DMS53 treated with DMSO at 0.1 percent for 48 hours (cell line): ENCODE results near the gene C10orf53.
"Not testable (repeated sequence)": the region's sequence is repeated elsewhere in the genome, so short reads cannot be mapped to it uniquely, and the experiment has no call there.

ENCODE experiments used
- DNase-seq: peaks from one replicate; lab custom pipeline; 2025; ENCODE audit not compliant: unreplicated experiment; lab: John Stamatoyannopoulos, UW

The C10orf53 gene

GRCh38 chr10:49652421-49653272, 26.8 kb upstream of the C10orf53 start:
- no peak for DNase-seq

DNA sequence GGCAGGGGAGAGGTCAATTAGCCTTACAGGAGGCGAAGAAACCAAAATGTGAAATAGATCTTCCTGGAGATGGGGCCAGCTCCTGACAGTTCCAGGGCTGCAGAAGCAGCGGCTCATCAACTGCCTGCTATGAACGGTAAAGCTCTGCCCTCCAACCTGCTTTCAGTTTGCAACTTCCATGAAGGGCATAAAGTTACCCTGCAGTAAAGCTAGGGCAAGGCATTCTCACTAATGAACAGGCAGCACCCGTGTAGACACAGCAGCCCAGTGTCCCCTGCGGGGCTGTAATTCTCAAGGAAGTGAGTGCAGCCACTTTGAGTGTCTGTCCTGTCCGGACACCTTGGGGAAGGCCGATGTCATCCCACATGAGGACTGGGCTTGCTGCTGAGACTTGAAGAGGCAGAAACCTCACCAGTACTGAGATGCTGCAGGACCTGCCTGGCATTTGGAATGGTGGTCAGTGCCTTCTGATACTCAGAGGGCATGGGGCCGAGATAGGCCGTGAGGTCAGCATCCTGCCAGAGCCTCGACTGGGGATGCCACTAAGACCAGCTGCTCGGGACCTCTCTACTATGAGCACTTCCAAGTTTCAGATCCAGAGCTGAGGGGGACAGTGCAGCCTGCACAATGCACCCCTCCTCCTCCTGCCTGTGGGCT, 26.1 kb upstream of the C10orf53 start:
- DNase-seq: no peak

DNA sequence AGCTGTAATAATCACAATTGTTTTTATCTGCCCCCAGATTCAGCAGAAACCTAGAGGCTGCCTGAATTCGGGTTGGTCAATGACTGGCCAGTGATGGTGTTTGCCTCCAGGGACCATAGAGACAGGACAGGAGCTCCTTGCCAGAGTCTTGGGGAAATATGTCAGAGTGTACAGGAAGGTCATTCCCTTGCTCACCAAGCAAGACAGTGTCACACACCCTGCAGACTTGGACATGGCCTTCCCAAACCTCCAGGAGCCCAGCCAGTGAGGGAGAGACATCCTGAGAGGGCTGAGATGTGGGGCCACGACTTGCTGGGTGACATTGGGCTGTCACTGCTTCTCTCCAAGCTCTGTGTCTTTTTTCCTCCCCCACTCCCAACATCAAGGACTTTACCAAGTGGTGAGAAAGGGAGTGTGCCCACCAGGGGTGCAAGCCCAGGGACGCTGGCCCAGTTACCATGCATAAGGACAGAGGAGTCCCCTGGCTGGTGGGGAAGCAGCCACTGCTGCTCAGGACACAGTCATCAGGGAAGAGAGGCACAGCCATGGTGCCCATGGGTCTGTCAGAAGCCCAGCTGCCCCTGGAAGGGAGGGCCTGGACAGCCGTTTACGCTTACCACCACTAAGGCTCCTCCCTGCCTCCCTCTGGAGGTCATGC, 25.3 kb upstream of the C10orf53 start:
- DNase-seq: no peak

DNA sequence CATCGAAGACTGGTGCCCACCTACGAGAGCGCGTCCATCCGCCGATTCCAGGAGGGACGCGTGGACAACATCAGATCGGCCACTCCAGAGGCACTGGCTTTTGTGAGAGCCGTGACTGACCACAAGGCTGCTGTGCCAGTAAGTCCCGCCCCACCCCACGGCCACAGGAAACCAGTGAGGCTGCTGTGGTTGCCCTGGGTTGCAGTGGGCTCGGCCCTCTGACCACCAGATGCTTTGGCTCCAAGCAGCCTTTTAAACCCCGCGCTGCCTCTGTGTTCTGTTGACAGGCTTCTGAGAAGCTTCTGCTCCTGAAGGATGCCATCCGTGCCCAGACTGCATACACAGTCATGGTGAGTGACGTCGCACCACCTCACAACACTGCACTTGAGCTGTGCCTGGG, 24.4 kb upstream of the C10orf53 start:
- DNase-seq: no peak

DNA sequence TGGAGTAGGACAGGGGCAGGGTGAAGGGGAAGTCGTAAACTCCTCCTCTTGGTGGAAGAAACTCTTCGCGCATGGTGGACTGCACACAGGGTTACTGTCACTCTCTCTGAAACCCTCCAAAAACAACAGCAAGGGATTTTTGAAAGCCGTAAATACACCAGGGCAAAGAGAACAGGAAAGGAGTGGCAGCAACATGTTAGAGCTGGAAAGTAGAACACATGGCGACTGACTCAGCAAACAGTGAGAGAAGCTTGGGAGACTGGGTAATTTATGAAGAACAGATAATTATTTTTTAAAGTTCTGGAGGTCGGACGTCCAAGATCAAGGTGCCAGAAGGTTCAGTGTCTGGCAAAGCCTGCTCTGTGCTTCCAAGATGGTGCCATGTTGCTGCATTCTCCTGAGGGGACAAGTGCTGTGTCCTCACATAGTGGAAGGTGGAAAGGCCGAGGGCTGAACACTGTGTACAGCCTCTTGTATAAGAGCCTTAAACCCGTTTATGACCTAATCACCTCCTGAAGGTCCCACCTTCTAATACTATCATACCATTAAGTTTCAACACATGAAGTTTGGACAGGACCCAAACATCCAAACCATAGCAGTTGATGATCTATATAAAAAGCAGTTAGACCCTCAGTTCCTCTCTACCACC, 22.5 kb upstream of the C10orf53 start:
- no peak for DNase-seq

DNA sequence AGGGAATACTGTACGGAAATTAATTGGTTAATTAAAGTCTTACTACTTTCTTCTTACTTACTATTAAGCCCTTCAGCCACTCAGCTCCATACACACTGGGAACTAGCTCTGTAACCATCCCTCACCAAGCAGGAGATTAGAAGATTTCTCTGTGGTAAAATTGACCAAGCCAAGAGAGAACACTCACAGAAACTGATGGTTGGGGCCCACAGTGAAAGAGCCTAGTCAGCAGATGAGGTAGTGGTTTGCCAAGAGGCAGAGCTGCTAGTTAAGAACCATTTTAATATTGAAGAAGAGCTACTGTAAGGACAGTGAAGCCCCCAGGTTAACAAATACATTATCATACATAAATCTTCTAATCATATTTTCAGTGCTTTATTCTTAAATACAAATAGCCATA, 21.8 kb upstream of the C10orf53 start:
- DNase-seq: no peak

DNA sequence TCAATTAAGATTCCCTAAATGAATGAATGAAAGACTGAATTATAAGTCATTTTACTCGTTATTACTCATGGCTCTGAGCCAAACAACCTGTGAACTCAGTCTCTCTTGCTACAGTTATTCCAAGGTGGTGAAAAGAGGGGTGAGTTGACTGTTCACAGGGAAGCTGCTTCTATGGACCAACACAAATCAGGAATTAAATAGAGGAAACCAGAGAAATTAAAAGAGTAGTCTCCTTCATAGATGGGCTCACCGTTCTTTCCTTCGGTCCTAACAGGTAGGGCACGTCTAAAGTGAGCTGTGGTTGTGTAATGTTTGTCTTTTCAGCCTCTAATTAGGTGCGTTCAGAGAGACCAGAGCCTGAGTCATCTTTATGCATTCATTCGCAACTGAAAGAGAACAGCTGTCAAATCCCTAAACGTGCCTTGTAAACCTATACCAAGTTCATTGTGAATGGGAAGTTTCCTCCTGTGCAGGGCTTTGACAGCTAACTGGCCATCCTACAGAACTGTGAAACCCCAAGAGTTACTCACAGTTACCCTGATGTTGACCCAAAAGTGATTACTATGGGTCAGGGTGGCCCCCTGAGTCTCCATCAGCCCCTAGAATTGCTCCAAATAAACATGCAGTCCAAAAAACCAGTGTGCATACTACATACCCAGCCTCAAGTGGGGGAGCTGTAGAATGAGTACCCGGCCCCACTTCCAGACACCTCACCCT, 18.2 kb upstream of the C10orf53 start:
- DNase-seq: no peak

DNA sequence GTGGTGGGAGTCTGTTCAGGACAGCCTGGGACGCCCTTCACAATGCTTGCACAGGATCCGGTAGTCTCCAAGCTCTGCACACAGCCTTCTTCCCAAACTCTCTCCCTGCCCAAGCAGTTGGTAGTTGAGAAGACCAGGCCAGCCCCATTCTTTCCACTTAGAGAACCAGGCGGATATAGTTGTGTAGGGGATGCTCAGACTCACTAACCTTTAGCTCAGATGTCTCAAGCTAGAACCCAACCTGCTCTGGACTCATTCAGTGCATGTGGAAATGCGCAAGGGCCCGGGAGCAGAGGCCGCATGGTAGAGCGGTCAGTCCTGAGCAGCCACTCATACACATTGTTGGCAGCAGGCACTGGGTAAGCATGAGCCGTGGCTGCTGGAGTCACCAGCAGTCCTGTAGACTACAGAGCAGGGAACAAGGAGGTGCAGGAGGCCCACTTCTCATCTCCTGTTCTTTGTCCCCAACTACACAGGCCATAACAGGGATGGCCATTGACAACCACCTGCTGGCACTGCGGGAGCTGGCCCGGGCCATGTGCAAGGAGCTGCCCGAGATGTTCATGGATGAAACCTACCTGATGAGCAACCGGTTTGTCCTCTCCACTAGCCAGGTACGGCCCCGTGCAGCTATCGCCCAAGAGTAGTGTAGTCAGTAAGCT, 17.2 kb upstream of the C10orf53 start:
- DNase-seq: no peak

DNA sequence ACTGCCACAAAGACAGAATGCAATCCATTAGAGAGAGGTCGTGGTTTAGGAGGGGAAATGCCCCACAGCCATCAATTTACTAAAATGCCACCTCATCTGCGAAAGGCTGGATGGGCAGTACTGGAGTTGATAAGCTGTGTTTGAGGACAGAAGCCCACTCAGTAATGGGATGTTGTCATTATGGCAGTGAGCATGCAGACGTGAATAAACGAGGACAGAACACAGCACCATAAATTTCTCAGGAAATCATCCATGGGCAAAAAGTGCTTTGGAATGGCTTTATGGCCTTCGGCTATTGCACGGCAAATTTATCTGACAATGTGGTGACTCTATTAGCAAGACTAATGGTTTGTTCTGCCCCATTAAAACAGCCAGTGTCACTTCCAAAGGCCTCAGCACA, 15.9 kb upstream of the C10orf53 start:
- DNase-seq: no peak

DNA sequence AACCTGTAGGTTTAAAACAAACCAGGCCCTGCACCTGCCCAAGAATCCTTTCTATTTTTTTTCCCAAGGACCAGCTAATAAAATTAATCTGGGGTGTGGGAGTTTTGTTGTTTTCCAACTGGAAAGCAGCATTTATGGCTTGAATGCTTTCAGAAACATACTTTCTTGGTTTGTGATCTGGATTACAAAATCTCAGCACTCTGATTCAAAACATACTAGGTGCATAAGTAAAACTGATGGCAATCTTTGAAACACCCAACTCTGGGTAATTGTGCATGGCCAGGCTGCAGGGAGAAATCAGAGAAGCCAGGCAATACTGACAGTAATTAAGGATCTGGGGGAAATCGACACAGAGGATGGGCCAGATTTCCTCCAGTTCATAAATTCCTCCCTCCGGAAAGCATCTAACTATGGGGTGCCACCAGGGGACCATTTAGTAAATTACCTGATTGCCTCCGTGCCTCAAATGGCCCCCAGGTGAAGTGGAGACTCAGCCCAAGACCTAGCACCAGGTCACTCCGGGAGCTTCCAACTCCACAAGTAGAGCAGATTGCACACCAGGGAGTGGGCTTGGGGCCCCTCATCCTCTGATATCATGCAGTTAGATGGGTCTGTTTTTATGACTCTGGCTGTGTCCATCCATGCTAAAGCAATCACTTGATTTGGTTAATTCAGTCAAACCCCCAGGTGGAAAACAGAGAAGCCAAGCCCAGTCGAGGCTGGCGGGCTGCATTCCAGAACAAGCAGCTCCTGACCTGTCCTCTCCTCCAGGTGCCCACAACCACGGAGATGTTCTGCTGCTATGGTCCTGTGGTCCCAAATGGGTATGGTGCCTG, 15.2 kb upstream of the C10orf53 start:
- no peak for DNase-seq

- DNase-seq: no peak
Observed at GRCh38 chr10:49664842-49665355, 14.6 kb upstream of the C10orf53 start.

GRCh38 chr10:49666054-49666615, 13.3 kb upstream of the C10orf53 start:
- DNase-seq: no peak

- no peak for DNase-seq
Observed at GRCh38 chr10:49666685-49667084, 12.8 kb upstream of the C10orf53 start.

DNA sequence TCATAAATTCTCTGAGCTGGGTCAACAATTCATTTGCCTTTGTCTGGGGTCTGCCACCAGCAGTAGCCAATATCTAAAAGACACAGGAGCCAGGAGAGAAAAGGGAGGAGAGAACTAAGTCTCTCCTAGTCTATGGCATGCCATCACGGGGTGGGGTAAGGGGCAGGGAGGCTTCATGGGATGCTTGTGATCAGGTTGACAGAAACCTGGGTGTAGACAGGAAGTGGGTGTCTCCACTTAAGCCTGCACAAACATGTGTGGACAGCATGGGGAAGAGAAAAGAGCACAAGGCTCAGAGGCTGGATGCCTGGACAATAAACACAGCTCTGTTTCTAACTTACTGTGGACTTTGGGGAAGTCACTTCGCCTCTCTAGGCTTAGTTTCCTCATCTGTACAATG, 11.5 kb upstream of the C10orf53 start:
- DNase-seq: no peak

DNA sequence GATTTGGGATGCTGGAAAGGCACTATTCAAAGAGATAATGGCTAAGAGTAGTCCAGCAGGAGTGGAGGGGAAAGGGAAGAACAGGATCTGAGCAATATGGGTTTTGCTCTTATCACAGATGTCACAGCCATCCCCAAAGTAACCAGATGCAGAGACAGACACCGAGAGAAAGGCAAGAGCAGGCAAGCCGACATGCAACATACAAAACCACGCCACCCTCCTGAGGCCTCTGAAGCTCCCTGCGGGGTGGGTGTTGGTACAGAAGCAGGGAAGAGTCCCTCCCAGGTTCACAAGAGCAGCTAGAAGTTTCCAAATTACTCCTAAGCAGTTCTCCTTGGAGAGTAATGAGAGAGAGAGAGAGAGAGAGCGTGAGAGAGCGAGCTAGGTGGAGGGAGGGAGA, 10.8 kb upstream of the C10orf53 start:
- no peak for DNase-seq

GRCh38 chr10:49678827-49679479, 498 bp upstream of the C10orf53 start:
- DNase-seq: no peak

DNA sequence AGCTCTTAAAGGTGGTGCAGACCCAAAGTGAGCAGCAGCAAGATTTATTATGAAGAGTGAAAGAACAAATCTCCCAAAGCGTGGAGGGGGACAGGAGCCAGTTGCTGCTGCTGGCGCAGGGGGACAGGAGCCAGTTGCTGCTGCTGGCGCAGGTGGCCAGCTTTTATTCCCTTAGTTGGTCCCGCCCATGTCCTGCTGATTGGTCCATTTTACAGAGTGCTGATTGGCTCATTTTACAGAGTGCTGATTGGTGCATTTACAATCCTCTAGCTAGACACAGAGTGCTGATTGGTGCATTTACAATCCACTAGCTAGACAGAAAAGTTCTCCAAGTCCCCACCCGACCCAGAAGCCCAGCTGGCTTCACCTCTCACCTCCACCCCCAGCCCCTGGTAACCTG, 3.0 kb downstream of the C10orf53 start:
- DNase-seq: not testable (repeated sequence)

- no peak for DNase-seq
Observed at GRCh38 chr10:49682879-49683278, 3.4 kb downstream of the C10orf53 start.
